NCI-H2107 treated with DMSO at 0.1 percent for 48 hours (cell line): ENCODE results near the gene SPTSSA.
"Not testable (repeated sequence)": the region's sequence is repeated elsewhere in the genome, so short reads cannot be mapped to it uniquely, and the experiment has no call there.

ENCODE experiments used
- DNase-seq: peaks from one replicate; lab custom pipeline; 2025; ENCODE audit not compliant: unreplicated experiment; lab: John Stamatoyannopoulos, UW

The SPTSSA gene, protein sequence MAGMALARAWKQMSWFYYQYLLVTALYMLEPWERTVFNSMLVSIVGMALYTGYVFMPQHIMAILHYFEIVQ

GRCh38 chr14:34462132-34462893 lies at the start of gene SPTSSA:
SPTSSA (minus strand) TSS chr14:34462240; CDS start chr14:34462207, 33 bp downstream.
- peak; percentile 65 for DNase-seq

DNA sequence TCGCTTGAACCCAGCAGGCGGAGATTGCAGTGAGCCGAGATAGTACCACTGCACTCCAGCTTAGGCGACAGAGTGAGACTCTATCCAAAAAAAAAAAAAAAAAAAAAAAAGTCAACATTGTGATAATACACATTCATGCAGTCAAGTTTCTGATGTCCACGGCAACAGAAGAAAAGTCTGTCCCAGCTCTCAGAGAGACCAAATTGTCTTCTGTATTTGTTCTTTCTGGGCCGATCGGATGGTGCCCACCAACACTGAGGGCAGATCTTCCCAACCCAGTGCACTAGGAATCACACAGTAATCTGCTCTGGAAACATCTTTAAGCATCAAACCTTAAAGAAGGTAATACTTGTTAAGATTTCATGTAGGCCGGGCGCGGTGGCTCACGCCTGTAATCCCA lies 45.8 kb upstream of the SPTSSA start:
- DNase-seq: no peak

- DNase-seq: no peak
Observed at GRCh38 chr14:34507459-34507858, 45.4 kb upstream of the SPTSSA start.

- not testable (repeated sequence) for DNase-seq
Observed at GRCh38 chr14:34505124-34505491, 43.1 kb upstream of the SPTSSA start.

DNA sequence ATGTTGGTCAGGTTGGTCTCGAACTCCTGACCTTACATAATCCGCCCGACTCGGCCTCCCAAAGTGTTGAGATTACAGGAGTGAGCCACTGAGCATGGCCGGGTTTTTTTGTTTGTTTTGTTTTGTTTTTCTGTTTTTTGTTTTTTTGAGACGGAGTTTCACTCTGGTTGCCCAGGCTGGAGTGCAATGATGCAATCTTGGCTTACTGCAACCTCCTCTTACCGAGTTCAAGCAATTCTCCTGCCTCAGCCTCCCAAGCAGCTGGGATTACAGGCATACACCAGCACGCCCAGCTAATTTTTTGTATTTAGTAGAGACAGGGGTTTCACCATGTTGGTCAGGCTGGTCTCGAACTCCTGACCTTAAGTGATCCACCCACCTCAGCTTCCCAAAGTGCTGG lies 42.0 kb upstream of the SPTSSA start:
- DNase-seq: not testable (repeated sequence)

GRCh38 chr14:34502545-34503225 lies 40.6 kb upstream of the SPTSSA start:
- DNase-seq: no peak

DNA sequence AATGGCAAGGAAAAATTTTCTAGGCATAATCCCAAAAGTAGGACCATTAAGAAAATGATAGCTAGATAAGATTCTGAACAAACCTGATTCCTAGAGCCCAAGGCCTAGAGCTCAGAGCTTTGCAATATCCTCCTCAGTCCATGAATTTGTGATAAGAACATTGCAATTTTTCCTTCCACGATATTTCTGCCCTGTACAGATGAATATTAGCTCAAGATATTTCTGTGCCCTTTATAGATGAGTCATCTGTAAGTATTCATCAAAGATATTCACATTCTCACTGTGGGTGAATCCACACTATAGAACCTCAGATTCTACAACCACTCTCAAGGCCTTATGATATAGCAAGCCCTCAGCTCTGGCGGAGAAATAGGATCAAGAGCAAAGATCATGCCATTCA lies 40.0 kb upstream of the SPTSSA start:
- no peak for DNase-seq

- no peak for DNase-seq
Observed at GRCh38 chr14:34501004-34501580, 39.1 kb upstream of the SPTSSA start.

DNA sequence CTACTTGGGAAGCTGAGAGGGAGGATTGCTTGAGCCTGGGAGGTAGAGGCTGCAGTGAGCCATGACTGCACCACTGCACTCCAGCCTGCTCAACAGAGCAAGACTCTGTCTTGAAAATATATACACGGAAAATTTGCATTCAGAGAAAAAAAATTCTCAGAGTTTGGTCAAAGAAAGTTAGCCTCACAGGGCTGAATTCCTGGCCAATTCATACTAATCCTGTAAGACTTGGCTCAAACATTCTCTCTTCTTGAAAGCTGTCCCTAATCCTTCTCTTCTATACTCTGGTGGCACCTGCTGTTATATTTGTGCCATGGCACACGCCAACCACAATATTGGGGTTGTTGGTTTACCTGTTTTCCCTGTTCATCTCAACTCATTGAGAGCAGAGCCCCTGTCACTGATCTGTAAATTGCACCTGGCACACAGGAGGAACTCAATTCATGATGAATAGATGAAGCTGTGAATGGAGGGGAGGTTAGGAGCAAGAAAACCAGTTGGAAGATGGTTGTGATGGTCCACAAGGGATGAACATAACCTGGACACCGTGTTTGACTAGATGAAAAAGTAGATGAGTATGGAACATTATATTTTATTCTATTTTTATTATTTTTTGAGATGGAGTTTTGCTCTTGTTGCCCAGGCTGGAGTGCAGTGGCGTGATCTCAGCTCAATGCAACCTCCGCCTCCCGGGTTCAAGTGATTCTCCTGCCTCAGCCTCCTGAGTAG lies 36.8 kb upstream of the SPTSSA start:
- peak; percentile 78 for DNase-seq

GRCh38 chr14:34496679-34497513 lies 34.9 kb upstream of the SPTSSA start:
- DNase-seq: no peak

DNA sequence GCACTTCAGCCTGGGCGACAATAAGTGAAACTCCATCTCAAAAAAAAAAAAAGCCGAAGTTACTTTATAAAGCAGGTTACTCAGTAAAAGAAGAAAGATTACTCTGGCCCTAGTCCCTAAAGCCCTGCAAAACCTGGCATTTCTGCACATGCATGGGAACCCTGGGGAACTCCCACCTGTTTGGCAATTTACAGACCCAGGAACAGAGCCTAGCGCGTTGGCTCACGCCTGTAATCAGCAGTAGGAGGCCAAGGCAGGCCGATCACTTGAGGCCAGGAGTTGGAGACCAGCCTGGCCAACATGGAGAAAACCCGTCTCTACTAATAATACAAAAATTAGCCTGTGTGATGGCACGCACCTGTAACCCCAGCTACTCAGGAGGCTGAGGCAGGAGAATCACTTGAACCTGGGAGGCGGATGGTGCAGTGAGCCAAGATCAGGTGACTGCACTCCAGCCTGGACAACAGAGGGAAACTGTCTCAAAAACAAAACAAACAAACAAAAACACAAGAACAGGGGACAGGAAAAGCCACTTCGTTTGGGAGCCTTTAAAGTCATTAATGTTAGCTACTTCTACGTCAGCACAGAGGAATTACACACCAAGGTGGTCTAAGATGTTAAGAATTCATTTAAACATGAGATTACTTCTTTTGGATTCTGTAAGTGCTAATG lies 34.1 kb upstream of the SPTSSA start:
- no peak for DNase-seq

DNA sequence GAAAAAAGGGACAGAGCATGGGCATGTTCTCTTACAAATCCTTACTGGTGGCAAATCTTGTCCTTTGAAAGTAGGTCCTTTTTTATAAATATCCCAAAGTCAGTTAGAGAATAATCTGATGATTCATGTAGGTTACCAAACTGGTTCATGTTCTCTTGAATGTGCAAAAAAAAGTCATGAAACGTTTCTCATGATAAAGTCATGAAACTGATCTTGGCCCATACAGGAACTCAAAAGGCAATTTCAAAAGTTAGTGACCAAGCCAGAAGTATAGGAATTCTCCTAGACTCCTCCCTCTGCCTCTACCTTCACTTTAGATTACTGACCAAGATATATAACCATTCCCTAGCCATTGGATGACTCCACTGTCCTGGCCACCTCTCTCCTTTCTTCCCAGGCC lies 27.3 kb upstream of the SPTSSA start:
- no peak for DNase-seq

DNA sequence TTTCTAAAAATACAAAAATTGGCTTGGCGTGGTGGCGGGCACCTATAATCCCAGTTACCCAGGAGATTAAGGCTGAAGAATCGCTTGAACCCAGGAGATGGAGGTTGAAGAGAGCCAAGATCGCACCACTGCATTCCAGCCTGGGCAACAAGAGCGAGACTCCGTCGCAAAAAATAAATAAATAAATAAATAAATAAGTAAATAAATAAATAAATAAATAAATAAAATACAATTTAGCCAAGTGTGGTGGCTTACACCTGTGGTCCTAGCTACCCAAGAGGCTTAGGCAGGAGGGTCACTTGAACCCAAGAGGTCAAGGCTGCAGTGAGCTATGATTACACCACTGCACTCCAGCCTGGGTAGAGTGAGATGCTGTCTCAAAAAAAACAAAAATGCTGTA lies 26.5 kb upstream of the SPTSSA start:
- DNase-seq: no peak

DNA sequence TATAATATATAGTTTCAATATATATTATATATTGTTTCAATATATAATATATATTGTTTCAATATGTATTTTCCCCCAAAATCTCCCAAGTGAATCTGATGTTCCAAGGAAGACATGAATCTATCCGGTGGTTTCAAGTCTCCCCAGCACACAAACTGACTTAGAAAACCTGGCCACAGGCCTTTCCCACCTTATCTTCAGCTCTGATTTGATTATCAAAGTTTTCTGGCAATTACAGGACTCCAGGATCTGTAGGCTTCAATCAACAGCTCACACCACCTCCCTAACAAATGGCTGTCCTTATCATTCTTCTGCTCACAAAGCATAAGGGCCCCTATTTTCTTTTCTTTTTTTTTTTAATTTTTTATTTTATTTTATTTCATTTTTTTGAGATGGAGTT lies 22.7 kb upstream of the SPTSSA start:
- no peak for DNase-seq

DNA sequence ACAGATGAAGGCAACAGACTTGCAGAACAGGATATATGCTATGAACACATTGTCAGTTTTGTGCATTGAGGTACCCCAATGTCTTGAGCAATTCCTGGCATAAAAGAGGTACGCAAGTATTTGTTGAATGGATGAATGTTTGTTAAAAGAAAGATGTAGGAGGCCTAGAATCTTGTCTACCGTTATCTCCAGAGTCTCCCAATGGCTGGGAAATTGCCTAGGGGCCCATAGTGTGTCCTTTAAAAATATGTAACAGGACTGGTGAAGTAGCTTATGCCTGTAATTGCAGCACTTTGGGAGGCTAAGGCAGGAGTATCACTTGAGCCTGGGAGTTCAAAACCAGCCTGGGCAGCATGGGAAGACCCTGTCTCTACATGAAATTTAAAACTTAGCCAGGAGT lies 20.4 kb upstream of the SPTSSA start:
- no peak for DNase-seq

- DNase-seq: no peak
Observed at GRCh38 chr14:34479694-34480093, 17.7 kb upstream of the SPTSSA start.

DNA sequence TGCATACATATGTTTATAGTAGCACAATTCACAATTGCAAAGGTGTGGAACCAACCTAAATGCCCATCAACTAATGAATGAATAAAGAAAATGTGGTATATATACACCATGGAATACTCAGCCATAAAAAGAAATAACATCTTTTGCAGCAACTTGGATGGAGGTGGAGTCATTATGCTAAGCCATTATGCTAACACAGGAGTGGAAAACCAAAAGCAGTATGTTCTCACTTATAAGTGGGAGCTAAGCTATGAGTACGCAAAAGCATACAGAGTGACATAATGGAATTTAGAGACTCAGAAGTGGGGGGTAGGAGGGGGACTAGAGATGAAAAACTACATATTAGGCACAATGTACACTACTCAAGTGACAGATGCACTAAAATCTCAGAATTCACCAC lies 16.2 kb upstream of the SPTSSA start:
- DNase-seq: no peak

DNA sequence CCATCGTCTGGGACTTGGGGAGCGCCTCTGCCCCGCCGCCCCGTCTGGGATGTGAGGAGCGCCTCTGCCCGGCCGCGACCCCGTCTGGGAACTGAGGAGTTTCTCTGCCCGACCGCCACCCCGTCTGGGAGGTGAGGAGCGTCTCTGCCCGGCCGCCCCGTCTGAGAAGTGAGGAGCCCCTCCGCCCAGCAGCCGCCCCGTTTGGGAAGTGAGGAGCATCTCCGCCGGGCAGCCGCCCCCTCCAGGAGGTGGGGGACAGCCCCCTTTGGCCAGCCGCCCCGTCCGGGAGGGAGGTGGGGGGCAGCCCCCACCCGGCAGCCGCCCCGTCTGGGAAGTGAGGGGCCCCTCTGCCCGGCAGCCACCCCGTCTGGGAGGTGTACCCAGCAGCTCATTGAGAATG lies 14.0 kb upstream of the SPTSSA start:
- not testable (repeated sequence) for DNase-seq

- DNase-seq: no peak
Observed at GRCh38 chr14:34475163-34475562, 13.1 kb upstream of the SPTSSA start.

- no peak for DNase-seq
Observed at GRCh38 chr14:34474187-34474679, 12.2 kb upstream of the SPTSSA start.
